IPS-15b (cell line): ENCODE results near the gene CLIP3.
"Not testable (repeated sequence)": the region's sequence is repeated elsewhere in the genome, so short reads cannot be mapped to it uniquely, and the experiment has no call there.

Source experiments
- H3K27me3 ChIP-seq: one replicate; pipeline ENCODE4 v1.6.1; 2013; ENCODE audit warnings: low read length; ENCODE audit not compliant: control insufficient read depth, insufficient read depth
- H3K36me3 ChIP-seq: one replicate; pipeline ENCODE4 v1.6.1; 2013; ENCODE audit warnings: low read length; ENCODE audit not compliant: control insufficient read depth, insufficient read depth
- H3K4me1 ChIP-seq: one replicate; pipeline ENCODE4 v1.6.1; 2013; ENCODE audit warnings: mild to moderate bottlenecking, low read length; ENCODE audit not compliant: control insufficient read depth, insufficient read depth
- H3K4me3 ChIP-seq: one replicate; pipeline ENCODE4 v1.5.1; 2013; ENCODE audit warnings: low read depth, low read length
- H3K9ac ChIP-seq: one replicate; pipeline ENCODE4 v1.6.1; 2013; ENCODE audit warnings: low read depth, mild to moderate bottlenecking, low read length
- H3K9me3 ChIP-seq: one replicate; pipeline ENCODE4 v1.6.1; 2013; ENCODE audit warnings: mild to moderate bottlenecking, low read length; ENCODE audit not compliant: control insufficient read depth, insufficient read depth

The CLIP3 gene

GRCh38 chr19:35983177-35983576, 49.5 kb downstream of the CLIP3 start:
- no peak overlapping the region for H3K9ac ChIP-seq
- peaks cover 20% of the 10 kb centered on the region for H3K27me3 ChIP-seq
- no peaks in the 10 kb centered on the region for H3K36me3 ChIP-seq
- no peaks in the 10 kb centered on the region for H3K4me1 ChIP-seq
- no peak overlapping the region for H3K4me3 ChIP-seq
- no peaks in the 10 kb centered on the region for H3K9me3 ChIP-seq

GRCh38 chr19:35980997-35981396, 51.7 kb downstream of the CLIP3 start:
- not testable (repeated sequence) for H3K4me3 ChIP-seq, H3K9me3 ChIP-seq, H3K36me3 ChIP-seq, H3K4me1 ChIP-seq, H3K9ac ChIP-seq
- H3K27me3 ChIP-seq = peaks cover 15% of the 10 kb centered on the region

GRCh38 chr19:35978832-35979365, 53.8 kb downstream of the CLIP3 start:
- no peaks in the 10 kb centered on the region for H3K36me3 ChIP-seq
- no peak overlapping the region for H3K9ac ChIP-seq
- no peak overlapping the region for H3K4me3 ChIP-seq
- H3K9me3 ChIP-seq = no peaks in the 10 kb centered on the region
- peaks cover 6% of the 10 kb centered on the region for H3K27me3 ChIP-seq
- H3K4me1 ChIP-seq = no peaks in the 10 kb centered on the region

GRCh38 chr19:35978271-35978670, 54.4 kb downstream of the CLIP3 start:
- H3K27me3 ChIP-seq = peaks cover 3% of the 10 kb centered on the region
- no peak overlapping the region for H3K9ac ChIP-seq
- H3K9me3 ChIP-seq = no peaks in the 10 kb centered on the region
- H3K36me3 ChIP-seq = no peaks in the 10 kb centered on the region
- no peak overlapping the region for H3K4me3 ChIP-seq
- no peaks in the 10 kb centered on the region for H3K4me1 ChIP-seq

- Histone ChIP-seq H3K36me3 (no peaks in the 10 kb centered on the region), H3K4me3 (no peak overlapping the region), H3K9ac (no peak overlapping the region), H3K9me3 (no peaks in the 10 kb centered on the region), H3K27me3 (peaks cover 3% of the 10 kb centered on the region), H3K4me1 (no peaks in the 10 kb centered on the region)
Observed at GRCh38 chr19:35977446-35978222, 55.0 kb downstream of the CLIP3 start.

GRCh38 chr19:35975608-35976214, 57.0 kb downstream of the CLIP3 start:
- no peaks in the 10 kb centered on the region for H3K27me3 ChIP-seq
- no peaks in the 10 kb centered on the region for H3K4me1 ChIP-seq
- no peak overlapping the region for H3K9ac ChIP-seq
- H3K4me3 ChIP-seq = no peak overlapping the region
- H3K9me3 ChIP-seq = no peaks in the 10 kb centered on the region
- no peaks in the 10 kb centered on the region for H3K36me3 ChIP-seq

- no peak overlapping the region for H3K4me3 ChIP-seq
- no peak overlapping the region for H3K9ac ChIP-seq
- H3K36me3 ChIP-seq = no peaks in the 10 kb centered on the region
- H3K4me1 ChIP-seq = no peaks in the 10 kb centered on the region
- no peaks in the 10 kb centered on the region for H3K27me3 ChIP-seq
- H3K9me3 ChIP-seq = no peaks in the 10 kb centered on the region
Observed at GRCh38 chr19:35973487-35973886, 59.2 kb downstream of the CLIP3 start.

- no peaks in the 10 kb centered on the region for H3K4me1 ChIP-seq
- no peak overlapping the region for H3K4me3 ChIP-seq
- H3K9ac ChIP-seq = no peak overlapping the region
- peaks cover 3% of the 10 kb centered on the region for H3K27me3 ChIP-seq
- H3K36me3 ChIP-seq = no peaks in the 10 kb centered on the region
- no peaks in the 10 kb centered on the region for H3K9me3 ChIP-seq
Observed at GRCh38 chr19:35966771-35967170, 65.9 kb downstream of the CLIP3 start.
